Spleen (tissue), 11 donors: ENCODE data around the gene CDC42BPA. TPM values are rescaled to one million over a fixed set of nuclear protein-coding genes. Genes with fewer than 3 reads are reported as not detected.

Source experiments
- DNase-seq: peaks from one replicate; pipeline ENCODE4 v3.0.0-alpha.2; 2020
- H3K27ac ChIP-seq, 8 donors: fragments of 200-600 bp; sonication (generic) in 7 of 8; 1 replicate in 4 of 8; 2 replicates in 4 of 8; pipeline versions ENCODE4 v1.5.0 to v1.8.0; 2016 to 2021; ENCODE audit warnings: inconsistent platforms in 4 of 8, mild to moderate bottlenecking in 4 of 8, moderate library complexity in 1 of 8
- H3K27me3 ChIP-seq, 7 donors: fragments of 200-600 bp; sonication (generic) in 6 of 7; replicated peaks in 1 of 7; 1 replicate in 4 of 7; 2 replicates in 3 of 7; pipeline versions ENCODE4 v1.5.0 to v1.8.0; 2016 to 2021; ENCODE audit warnings: inconsistent platforms in 3 of 7, mild to moderate bottlenecking in 1 of 7
- H3K36me3 ChIP-seq, 6 donors: fragments of 200-600 bp; sonication (generic) in 5 of 6; 1 replicate in 4 of 6; 2 replicates in 2 of 6; pipeline versions ENCODE4 v1.5.0 to v1.8.0; 2016 to 2021; ENCODE audit warnings: inconsistent platforms in 2 of 6
- H3K4me1 ChIP-seq, 6 donors: fragments of 200-600 bp; sonication (generic) in 5 of 6; 1 replicate in 3 of 6; 2 replicates in 3 of 6; pipeline versions ENCODE4 v1.5.0 to v1.8.0; 2016 to 2021; ENCODE audit warnings: inconsistent platforms in 3 of 6
- H3K4me3 ChIP-seq, 8 donors: fragments of 200-600 bp; sonication (generic) in 7 of 8; 1 replicate in 4 of 8; 2 replicates in 4 of 8; pipeline versions ENCODE4 v1.5.0 to v1.8.0; 2016 to 2021; ENCODE audit warnings: inconsistent platforms in 4 of 8, mild to moderate bottlenecking in 4 of 8, moderate library complexity in 2 of 8
- H3K9me3 ChIP-seq, 8 donors: fragments of 200-600 bp; sonication (generic) in 7 of 8; 1 replicate in 4 of 8; 2 replicates in 4 of 8; pipeline versions ENCODE4 v1.5.0 to v1.8.0; 2016 to 2021; ENCODE audit warnings: inconsistent platforms in 4 of 8
- CTCF ChIP-seq, 11 experiments: fragments of 200-600 bp in 7 of 11; fragments of 450-650 bp in 4 of 11; sonication (generic) in 4 of 11; IDR thresholded peaks in 8 of 11; conservative IDR thresholded peaks in 3 of 11; 1 replicate in 7 of 11; 2 replicates in 4 of 11; pipeline versions ENCODE4 v1.4.0 to v1.8.0; 2016 to 2021; ENCODE audit warnings: antibody characterized with exemption in 11 of 11, inconsistent platforms in 4 of 11, mild to moderate bottlenecking in 1 of 11
- POLR2A ChIP-seq, 3 donors: fragments of 450-650 bp; IDR thresholded peaks; one replicate each; pipeline ENCODE4 v1.5.1; 2017; ENCODE audit warnings: antibody characterized with exemption in 3 of 3, mild to moderate bottlenecking in 1 of 3
- POLR2AphosphoS5 ChIP-seq, 3 donors: sonication (generic); formaldehyde crosslinking; IDR thresholded peaks; one replicate each; pipeline ENCODE4 v1.5.1; 2017; ENCODE audit warnings: antibody characterized with exemption in 3 of 3
- WGBS, 5 donors: extraction: QIAGEN DNeasy Blood & Tissue Kit in 3 of 5; methylation state at CpG; one replicate each; pipeline versions ENCODE4 v1.1.5 to v1.1.7; 2013 to 2018; 5-methylcytosine and 5-hydroxymethylcytosine counted together
- intact Hi-C: fragments of 100-400 bp; cut with DNase I; formaldehyde crosslinking; loops from one replicate; pipeline ENCODE4 v1.15.0; 2023; ENCODE audit warnings: low total_unique reads
- polyA plus RNA-seq, 3 donors: library from polyadenylated mRNA; stranded (reverse); fragments of 200-250 nt; gene quantifications; one replicate each; pipeline ENCODE4 v1.2.1, GENCODE V29; 2013
- total RNA-seq, 7 donors: library from RNA; depleted of rRNA in 3 of 7; stranded (reverse); fragments of >200 nt in 3 of 7; fragmentation: NEBNext Ultra II Directional in 4 of 7; extraction: Animal tissue kit (Norgen Biotek cat#: 25700) in 4 of 7; gene quantifications; one replicate each; pipeline versions ENCODE4 v1.1.0 to v1.2.1, GENCODE V29; 2016 to 2021
- donor health status: healthy with polysubstance abuse.
- donor health status: DM: no; HTN: no; CAD: no; lungs with moderate emphysema.
- donor health status: DM: no; HTN: no; CAD: no.
- donor health status: Bipolar disorder and iron deficiency.
- donor health status: healthy.
- donor health status: DM: no; HTN: no; CAD: no.
- donor health status: DM: yes; HTN: yes; CAD: no.

CDC42BPA gene
- total and polyA plus RNA-seq, 10 donors = 1.1 to 36.4 (median 27.6) TPM

GRCh38 chr1:227272428-227272827 is 45.9 kb downstream of the CDC42BPA start:
- intact Hi-C loops = no loop called here
- Histone ChIP-seq H3K4me1 (no peaks in the 10 kb centered on the region), H3K9me3 (peaks cover 0 to 13% (median 4%) of the 10 kb centered on the region in 8 donors), H3K36me3 (no peaks in the 10 kb centered on the region), H3K27ac (no peak overlapping the region), H3K27me3 (no peaks in the 10 kb centered on the region), H3K4me3 (no peak overlapping the region)
- no peak for TF ChIP-seq POLR2A (IDR thresholded peaks at IDR 0.05)
- no peak for TF ChIP-seq POLR2AphosphoS5 (IDR thresholded peaks at IDR 0.05)
- no peak for TF ChIP-seq CTCF (IDR thresholded peaks at IDR 0.05 in 8 of 11, conservative IDR thresholded peaks at IDR 0.05 in 3 of 11)
- DNase-seq = no peak

GRCh38 chr1:227270554-227270953 is 47.7 kb downstream of the CDC42BPA start:
- intact Hi-C loops = no loop called here
- H3K27me3 ChIP-seq = no peaks in the 10 kb centered on the region
- no peak overlapping the region for H3K4me3 ChIP-seq
- H3K9me3 ChIP-seq = peaks cover 0 to 5% (median 0%) of the 10 kb centered on the region in 8 donors
- H3K4me1 ChIP-seq = no peaks in the 10 kb centered on the region
- WGBS, 5 donors = 44 to 88% (median 78%) methylated on average over 2 of the region's 2 CpGs
- no peak overlapping the region for H3K27ac ChIP-seq
- H3K36me3 ChIP-seq = no peaks in the 10 kb centered on the region
- DNase-seq = no peak
- TF ChIP-seq CTCF (IDR thresholded peaks at IDR 0.05 in 8 of 11, conservative IDR thresholded peaks at IDR 0.05 in 3 of 11) = no peak
- TF ChIP-seq POLR2A (IDR thresholded peaks at IDR 0.05) = no peak
- TF ChIP-seq POLR2AphosphoS5 (IDR thresholded peaks at IDR 0.05) = no peak

- no peak overlapping the region for H3K4me3 ChIP-seq
- TF ChIP-seq CTCF (IDR thresholded peaks at IDR 0.05 in 8 of 11, conservative IDR thresholded peaks at IDR 0.05 in 3 of 11) (no peak), POLR2A (IDR thresholded peaks at IDR 0.05) (no peak), POLR2AphosphoS5 (IDR thresholded peaks at IDR 0.05) (no peak)
- intact Hi-C loops = no loop called here
- no peaks in the 10 kb centered on the region for H3K9me3 ChIP-seq
- H3K4me1 ChIP-seq = no peaks in the 10 kb centered on the region
- no peaks in the 10 kb centered on the region for H3K36me3 ChIP-seq
- no peak overlapping the region for H3K27ac ChIP-seq
- no peak for DNase-seq
- no peaks in the 10 kb centered on the region for H3K27me3 ChIP-seq
- WGBS, 5 donors = 71 to 96% (median 74%) methylated on average over 1 of the region's 1 CpG
These were observed 49.3 kb downstream of the CDC42BPA start for GRCh38 chr1:227268943-227269342.

- Histone ChIP-seq H3K4me3 (no peak overlapping the region), H3K4me1 (no peaks in the 10 kb centered on the region), H3K27ac (no peak overlapping the region), H3K27me3 (no peaks in the 10 kb centered on the region), H3K9me3 (no peaks in the 10 kb centered on the region), H3K36me3 (no peaks in the 10 kb centered on the region)
- WGBS, 5 donors = 88 to 98% (median 93%) methylated on average over 3 of the region's 3 CpGs
- no peak for TF ChIP-seq POLR2AphosphoS5 (IDR thresholded peaks at IDR 0.05)
- no peak for TF ChIP-seq POLR2A (IDR thresholded peaks at IDR 0.05)
- no peak for TF ChIP-seq CTCF (IDR thresholded peaks at IDR 0.05 in 8 of 11, conservative IDR thresholded peaks at IDR 0.05 in 3 of 11)
- DNase-seq = no peak
- intact Hi-C loops = no loop called here
These were observed 52.4 kb downstream of the CDC42BPA start for GRCh38 chr1:227265891-227266290.
